ENCODE data around the gene AP3B1. TPM values are rescaled to one million over a fixed set of nuclear protein-coding genes. Genes with fewer than 3 reads are reported as not detected.

AP3B1 gene
- total RNA-seq, 1 experiment from 2014 or later: 56.9 TPM

DNA sequence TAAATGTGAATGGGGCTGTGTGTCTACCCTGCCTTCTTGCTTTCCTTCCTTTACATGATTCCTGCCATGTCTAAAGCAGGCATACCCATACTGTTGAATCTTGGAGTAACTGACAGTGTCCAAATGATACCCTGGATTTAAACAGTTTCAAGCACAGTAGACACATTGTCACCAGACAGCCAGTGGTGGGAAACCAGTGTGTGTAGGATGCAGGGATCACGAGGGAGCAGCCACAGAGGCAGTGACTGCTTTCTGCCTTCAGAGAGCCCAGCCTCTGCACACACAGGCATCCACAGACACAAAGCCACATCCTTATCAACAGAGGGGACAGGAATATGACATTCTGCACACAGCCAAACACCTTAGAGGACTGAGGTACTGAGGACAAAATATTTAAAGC, 334.2 kb downstream of the AP3B1 start:
- Histone ChIP-seq H3K27ac (no peak overlapping the region), H3K9me3 (replicated peaks) (no peaks in the 10 kb centered on the region), H3K4me3 (no peak overlapping the region), H3K4me1 (replicated peaks) (no peaks in the 10 kb centered on the region), H3K27me3 (replicated peaks) (no peaks in the 10 kb centered on the region), H3K36me3 (no peaks in the 10 kb centered on the region)
- no peak for DNase-seq (ENCODE audit: low read depth in 1 of 2, low spot score in 2 of 2)

DNA sequence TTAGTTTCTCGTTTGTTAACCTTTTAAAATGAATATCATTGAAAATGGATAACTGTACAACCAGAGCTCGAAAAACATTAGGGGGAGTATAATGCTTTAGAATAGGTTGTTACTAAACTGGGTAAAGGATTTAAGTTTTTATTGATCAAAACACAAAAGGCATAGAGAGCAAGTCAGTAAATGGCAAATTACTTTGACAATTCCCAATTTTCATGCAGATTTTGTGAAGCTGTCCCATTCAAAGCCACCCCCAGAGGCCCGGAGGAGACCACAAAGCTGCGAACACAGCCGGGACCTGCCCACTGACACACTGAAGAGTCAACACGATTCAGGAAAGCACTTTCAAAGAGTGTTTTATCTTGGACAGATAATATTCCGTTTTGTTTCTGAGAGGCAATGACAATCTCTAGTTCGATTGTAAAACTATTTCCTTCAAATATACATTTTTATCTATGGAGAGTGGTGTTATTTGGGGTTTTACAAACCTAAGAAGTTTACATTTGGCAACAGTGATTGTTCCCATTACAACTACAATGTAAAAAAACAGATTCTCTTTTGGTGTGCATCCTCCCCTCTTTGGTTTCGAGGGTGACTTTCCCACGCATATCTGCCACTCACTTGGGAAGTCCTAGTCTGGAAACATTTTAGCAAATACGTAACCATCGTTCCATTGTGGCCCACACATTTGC, 335.7 kb downstream of the AP3B1 start:
- Histone ChIP-seq H3K36me3 (no peaks in the 10 kb centered on the region), H3K4me3 (no peak overlapping the region), H3K9me3 (replicated peaks) (no peaks in the 10 kb centered on the region), H3K27me3 (replicated peaks) (no peaks in the 10 kb centered on the region), H3K27ac (no peak overlapping the region), H3K4me1 (replicated peaks) (no peaks in the 10 kb centered on the region)
- DNase-seq (ENCODE audit: low read depth in 1 of 2, low spot score in 2 of 2): no peak

DNA sequence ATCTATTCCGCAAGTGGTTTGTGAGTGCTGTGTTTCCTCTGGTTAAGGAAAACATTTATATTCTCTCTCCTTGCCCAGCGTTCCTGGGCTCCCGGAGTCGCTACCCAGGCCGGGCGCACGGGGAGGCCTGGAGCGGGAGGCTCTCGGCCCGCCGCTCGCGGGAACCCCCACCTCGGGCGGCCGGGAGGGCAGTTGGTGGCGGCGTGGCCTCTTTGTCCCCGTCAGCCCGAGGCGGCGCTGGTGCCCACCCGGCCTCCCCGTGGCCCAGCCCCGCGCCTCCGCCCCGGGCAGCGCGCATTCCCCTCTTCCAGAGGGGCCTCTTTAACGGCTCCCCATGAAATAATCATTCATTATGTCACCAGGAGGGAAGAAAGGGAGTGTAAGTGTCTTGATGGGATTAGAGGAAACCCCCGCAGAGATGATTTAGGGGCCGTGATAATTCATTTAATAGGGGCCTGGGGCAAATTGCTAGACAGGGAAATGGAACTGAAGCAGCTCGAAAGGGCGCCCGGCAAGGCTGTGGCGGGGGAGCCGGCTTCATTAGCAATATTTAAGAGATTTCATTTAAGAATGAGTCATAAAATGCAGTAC, 336.5 kb downstream of the AP3B1 start:
- Histone ChIP-seq H3K36me3 (no peaks in the 10 kb centered on the region), H3K27me3 (replicated peaks) (no peaks in the 10 kb centered on the region), H3K4me3 (no peak overlapping the region), H3K27ac (no peak overlapping the region), H3K4me1 (replicated peaks) (no peaks in the 10 kb centered on the region), H3K9me3 (replicated peaks) (no peaks in the 10 kb centered on the region)
- no peak for DNase-seq (ENCODE audit: low read depth in 1 of 2, low spot score in 2 of 2)

DNA sequence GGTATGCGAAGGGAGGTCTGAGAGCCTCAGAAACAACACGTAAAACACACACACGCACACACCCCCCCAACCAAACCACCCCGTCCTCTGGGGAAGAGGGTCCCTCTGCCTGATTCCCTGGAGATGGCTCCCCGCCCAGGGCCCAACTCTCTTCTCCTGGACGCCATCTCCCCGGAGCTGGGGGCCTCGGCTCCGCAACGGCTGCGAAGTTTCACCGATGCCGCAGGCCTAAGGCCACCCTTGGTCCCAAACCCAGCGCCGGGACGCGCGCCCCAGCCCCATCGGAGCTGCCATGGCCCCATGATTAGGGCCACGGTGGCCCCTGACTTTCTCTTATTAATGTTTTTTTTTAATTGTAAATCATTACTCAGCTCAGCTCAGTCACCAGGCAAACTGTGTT, 337.0 kb downstream of the AP3B1 start:
- H3K27ac ChIP-seq: no peak overlapping the region
- no peaks in the 10 kb centered on the region for H3K27me3 ChIP-seq (replicated peaks)
- no peak for DNase-seq (ENCODE audit: low read depth in 1 of 2, low spot score in 2 of 2)
- no peak overlapping the region for H3K4me3 ChIP-seq
- H3K4me1 ChIP-seq (replicated peaks): no peaks in the 10 kb centered on the region
- H3K9me3 ChIP-seq (replicated peaks): no peaks in the 10 kb centered on the region
- no peaks in the 10 kb centered on the region for H3K36me3 ChIP-seq

DNA sequence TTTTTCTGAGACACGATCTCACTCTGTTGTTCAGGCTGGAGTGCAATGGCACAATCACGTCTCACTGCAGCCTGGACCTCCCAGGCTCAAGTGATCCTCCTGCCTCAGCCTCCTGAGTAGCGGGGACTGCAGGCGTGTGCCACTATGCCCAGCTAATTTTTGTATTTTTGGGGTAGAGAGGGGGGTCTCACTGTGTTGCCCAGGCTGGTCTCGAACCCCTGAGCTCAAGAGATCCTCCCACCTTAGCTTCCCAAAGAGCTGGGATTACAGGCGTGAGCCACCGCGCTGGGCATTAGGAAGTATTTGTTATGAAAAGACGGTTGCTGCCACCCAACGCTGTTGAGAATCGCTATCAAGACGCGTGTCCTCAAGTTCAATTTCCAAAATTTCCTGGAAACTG, 337.4 kb downstream of the AP3B1 start:
- no peaks in the 10 kb centered on the region for H3K27me3 ChIP-seq (replicated peaks)
- H3K9me3 ChIP-seq (replicated peaks): no peaks in the 10 kb centered on the region
- DNase-seq (ENCODE audit: low read depth in 1 of 2, low spot score in 2 of 2): no peak
- no peak overlapping the region for H3K27ac ChIP-seq
- no peaks in the 10 kb centered on the region for H3K4me1 ChIP-seq (replicated peaks)
- H3K36me3 ChIP-seq: no peaks in the 10 kb centered on the region
- no peak overlapping the region for H3K4me3 ChIP-seq

DNA sequence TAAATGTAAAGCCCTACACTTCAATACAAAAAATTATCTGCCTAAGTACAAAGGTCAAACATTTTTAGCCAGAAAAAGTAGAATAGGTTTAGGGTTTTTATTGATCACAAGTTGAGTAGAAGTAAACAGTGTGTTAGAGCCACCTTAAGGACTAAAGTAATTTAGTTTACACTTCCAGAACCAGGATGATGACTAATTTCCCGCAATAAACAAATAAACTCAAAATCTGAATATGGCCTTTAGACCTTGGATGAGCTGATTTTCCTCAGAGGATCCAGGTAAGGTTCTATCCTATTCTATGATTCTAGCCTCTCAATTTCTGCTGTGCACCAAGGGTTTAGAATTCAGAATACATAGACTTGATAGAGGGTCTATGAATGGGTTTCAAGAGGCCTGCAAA, 338.9 kb downstream of the AP3B1 start:
- DNase-seq (ENCODE audit: low read depth in 1 of 2, low spot score in 2 of 2): no peak
- H3K9me3 ChIP-seq (replicated peaks): no peaks in the 10 kb centered on the region
- H3K27me3 ChIP-seq (replicated peaks): no peaks in the 10 kb centered on the region
- no peak overlapping the region for H3K27ac ChIP-seq
- no peaks in the 10 kb centered on the region for H3K4me1 ChIP-seq (replicated peaks)
- H3K36me3 ChIP-seq: no peaks in the 10 kb centered on the region
- no peak overlapping the region for H3K4me3 ChIP-seq

DNA sequence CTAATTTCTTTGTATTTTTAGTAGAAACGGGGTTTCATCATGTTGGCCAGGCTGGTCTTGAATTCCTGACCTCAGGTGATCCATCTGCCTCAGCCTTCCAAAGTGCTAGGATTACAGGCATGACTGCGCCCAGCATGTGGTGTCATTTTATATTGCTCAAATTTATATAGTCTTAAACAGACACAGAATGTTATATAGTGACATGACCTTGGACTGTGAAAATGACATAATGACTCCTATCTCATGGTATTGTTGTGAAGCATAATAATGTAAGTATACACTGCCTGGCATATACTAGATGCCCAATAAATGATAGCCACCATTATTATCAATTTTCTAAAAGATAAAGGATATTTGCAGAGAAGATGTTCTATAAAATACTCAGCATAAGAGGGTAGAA, 341.1 kb downstream of the AP3B1 start:
- Histone ChIP-seq H3K9me3 (replicated peaks) (no peaks in the 10 kb centered on the region), H3K27me3 (replicated peaks) (no peaks in the 10 kb centered on the region), H3K4me3 (no peak overlapping the region), H3K4me1 (replicated peaks) (no peaks in the 10 kb centered on the region), H3K27ac (no peak overlapping the region), H3K36me3 (no peaks in the 10 kb centered on the region)
- DNase-seq (ENCODE audit: low read depth in 1 of 2, low spot score in 2 of 2): no peak

DNA sequence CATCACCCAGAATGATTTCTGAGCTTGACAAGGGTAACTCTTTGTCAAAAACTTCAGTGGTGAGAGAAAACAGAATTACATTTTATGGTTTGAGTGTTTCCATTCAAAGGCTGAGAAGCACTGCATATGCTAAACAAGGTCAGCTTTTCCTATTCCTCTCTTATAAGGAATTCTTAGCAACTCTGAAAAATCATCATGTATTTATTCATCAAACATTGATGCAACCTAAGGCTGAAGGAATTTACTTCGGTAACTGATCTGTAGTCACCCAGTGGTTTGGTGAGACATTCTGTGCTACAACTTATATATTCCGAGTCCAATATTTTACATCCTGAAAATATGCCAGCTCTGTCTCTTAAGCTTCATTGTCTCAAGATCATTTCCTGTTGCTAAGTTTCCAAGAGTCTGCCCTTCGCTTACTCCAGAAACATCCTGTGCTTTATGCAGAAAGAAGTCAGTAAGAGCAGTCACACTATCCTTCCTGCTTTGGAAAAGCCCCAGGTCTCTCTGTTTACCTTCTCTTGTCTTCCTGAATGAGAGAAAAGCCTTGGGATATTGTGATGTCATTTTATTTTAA, 341.8 kb downstream of the AP3B1 start:
- Histone ChIP-seq H3K4me1 (replicated peaks) (no peaks in the 10 kb centered on the region), H3K27me3 (replicated peaks) (no peaks in the 10 kb centered on the region), H3K4me3 (no peak overlapping the region), H3K36me3 (no peaks in the 10 kb centered on the region), H3K27ac (no peak overlapping the region), H3K9me3 (replicated peaks) (no peaks in the 10 kb centered on the region)
- no peak for DNase-seq (ENCODE audit: low read depth in 1 of 2, low spot score in 2 of 2)

Other genes with a start within 250 kb of the AP3B1 start
- gene SCAMP1, start 65.9 kb upstream of the AP3B1 start, total RNA-seq (2014; rRNA removed; shearing (Covaris generic)): 26.9 and 42.3 TPM in 2 replicates

All from SJSA1 (cell line).